ENCODE measurements around the gene KLHL7.

GRCh38 chr7:23184291-23184690 is 78.7 kb downstream of the KLHL7 start:
- TF ChIP-seq ATF3 (IDR thresholded peaks at IDR 0.05) (no peak), CTCF (IDR thresholded peaks at IDR 0.05; ENCODE audit: low read depth, low read length, missing input control) (no peak), MAX (IDR thresholded peaks at IDR 0.05) (no peak), REST (IDR thresholded peaks at IDR 0.05) (no peak), SP1 (IDR thresholded peaks at IDR 0.05) (no peak), RAD21 (IDR thresholded peaks at IDR 0.05) (no peak), HNF4G (IDR thresholded peaks at IDR 0.05) (no peak), GABPA (IDR thresholded peaks at IDR 0.05 in 1 of 2, conservative IDR thresholded peaks at IDR 0.05 in 1 of 2) (no peak), YY1 (IDR thresholded peaks at IDR 0.05) (no peak), NR2F2 (IDR thresholded peaks at IDR 0.05) (no peak)
